ENCODE results near the gene ANKRD55. TPM values are rescaled to one million over a fixed set of nuclear protein-coding genes. Genes with fewer than 3 reads are reported as not detected.

Gene ANKRD55
- total RNA-seq, 1 donor from 2014 or later = not detected

DNA sequence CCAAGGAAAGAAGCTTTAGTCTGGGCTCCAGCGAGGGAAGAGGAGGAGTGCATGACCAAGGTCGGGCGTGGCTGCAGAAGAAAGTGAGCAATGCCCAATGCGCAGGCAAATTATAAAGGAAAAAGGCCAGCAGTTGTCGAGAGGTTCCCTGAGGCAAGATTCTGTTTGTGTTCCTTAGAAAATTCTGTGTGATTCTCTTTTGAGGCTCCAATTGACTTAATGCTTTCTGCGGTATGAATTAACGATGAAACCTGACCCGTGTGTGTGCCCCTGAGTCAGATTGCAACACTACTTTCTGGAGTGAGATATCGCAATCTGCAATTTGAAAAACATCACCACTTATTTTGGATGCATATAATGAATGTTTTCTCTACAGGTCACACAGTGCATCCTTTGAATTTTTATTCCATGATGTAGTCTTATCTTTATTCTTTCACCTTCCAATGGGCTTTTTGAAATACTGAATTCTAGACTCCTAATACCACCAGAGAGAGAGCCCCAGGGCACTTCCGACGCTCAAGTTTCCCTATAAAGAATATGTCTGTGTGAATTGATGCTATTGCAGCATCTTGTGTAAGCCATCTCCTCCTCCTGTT lies 120.5 kb downstream of the ANKRD55 start:
- TF ChIP-seq, protein P1, sequence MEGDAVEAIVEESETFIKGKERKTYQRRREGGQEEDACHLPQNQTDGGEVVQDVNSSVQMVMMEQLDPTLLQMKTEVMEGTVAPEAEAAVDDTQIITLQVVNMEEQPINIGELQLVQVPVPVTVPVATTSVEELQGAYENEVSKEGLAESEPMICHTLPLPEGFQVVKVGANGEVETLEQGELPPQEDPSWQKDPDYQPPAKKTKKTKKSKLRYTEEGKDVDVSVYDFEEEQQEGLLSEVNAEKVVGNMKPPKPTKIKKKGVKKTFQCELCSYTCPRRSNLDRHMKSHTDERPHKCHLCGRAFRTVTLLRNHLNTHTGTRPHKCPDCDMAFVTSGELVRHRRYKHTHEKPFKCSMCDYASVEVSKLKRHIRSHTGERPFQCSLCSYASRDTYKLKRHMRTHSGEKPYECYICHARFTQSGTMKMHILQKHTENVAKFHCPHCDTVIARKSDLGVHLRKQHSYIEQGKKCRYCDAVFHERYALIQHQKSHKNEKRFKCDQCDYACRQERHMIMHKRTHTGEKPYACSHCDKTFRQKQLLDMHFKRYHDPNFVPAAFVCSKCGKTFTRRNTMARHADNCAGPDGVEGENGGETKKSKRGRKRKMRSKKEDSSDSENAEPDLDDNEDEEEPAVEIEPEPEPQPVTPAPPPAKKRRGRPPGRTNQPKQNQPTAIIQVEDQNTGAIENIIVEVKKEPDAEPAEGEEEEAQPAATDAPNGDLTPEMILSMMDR (conservative IDR thresholded peaks at IDR 0.05) = no peak
- Mint-ChIP-seq H3K27me3 (no peaks in the 10 kb centered on the region), H3K36me3 (no peaks in the 10 kb centered on the region), H3K4me3 (no peak overlapping the region), H3K9me3 (peaks cover 7% of the 10 kb centered on the region), H3K27ac (peak overlapping the region; percentile 55), H3K4me1 (ENCODE audit: unreplicated experiment) (peaks cover 16% of the 10 kb centered on the region)
- DNase-seq (ENCODE audit: extremely low spot score, unreplicated experiment) = no peak

DNA sequence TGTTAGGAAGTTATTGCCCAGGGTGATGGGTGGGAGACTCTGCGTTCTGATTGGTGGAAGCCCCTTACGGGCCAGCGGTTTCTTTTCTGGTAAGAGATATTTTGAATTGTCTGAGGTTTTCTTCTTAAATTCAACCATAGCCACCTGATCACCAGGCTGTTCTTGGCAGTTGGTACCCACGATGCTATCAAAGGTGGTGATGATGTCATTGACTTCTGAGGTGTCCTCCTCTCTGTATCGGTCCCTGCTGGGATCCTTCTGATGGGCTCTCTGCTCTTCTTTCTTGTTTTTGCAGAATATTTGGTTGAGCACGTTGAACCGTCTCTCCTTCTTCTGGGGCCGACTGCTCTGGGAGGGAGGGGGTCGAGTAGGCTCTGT lies 121.7 kb downstream of the ANKRD55 start:
- Mint-ChIP-seq H3K27ac (no peak overlapping the region), H3K27me3 (no peaks in the 10 kb centered on the region), H3K9me3 (peaks cover 7% of the 10 kb centered on the region), H3K36me3 (no peaks in the 10 kb centered on the region), H3K4me3 (no peak overlapping the region), H3K4me1 (ENCODE audit: unreplicated experiment) (peaks cover 10% of the 10 kb centered on the region)
- no peak for DNase-seq (ENCODE audit: extremely low spot score, unreplicated experiment)
- TF ChIP-seq, protein P1 (conservative IDR thresholded peaks at IDR 0.05) = no peak

DNA sequence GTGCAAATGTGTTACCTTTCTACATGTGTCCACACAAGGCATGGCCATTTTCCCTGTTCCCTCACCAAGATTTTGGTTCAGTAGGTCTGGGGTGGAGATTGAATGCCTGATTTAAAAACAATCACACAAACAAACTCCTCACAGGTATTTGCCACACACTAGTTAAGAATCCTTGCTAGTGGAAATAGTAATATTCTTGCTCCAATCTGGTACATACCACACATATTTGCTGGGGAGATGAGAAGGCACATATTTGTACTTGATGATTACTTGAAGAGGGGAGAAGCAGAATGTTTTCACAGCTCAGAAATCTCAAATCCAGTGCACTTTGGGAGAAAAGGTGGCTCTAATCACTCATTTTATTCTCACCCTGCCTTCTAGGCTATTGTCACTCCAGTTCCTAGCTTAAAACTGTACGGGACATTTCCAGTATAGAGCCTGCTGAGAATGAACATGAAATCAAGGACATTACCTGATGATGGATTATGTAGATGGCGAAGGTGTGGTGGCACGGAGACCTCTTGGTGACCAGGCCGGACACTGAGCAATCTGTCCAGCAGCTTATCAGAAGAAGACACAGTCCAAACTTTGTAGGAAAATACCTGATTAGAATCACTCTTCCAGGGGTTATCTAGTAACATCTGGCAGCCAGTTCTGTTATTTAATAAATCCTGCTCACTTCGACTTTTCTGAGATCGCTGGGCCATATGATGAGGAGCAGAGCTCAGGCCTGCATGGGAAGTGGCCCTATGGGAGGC lies 122.3 kb downstream of the ANKRD55 start:
- H3K9me3 Mint-ChIP-seq = peaks cover 7% of the 10 kb centered on the region
- no peaks in the 10 kb centered on the region for H3K36me3 Mint-ChIP-seq
- H3K4me3 Mint-ChIP-seq = no peak overlapping the region
- DNase-seq (ENCODE audit: extremely low spot score, unreplicated experiment) = no peak
- H3K27me3 Mint-ChIP-seq = no peaks in the 10 kb centered on the region
- TF ChIP-seq, protein P1 (conservative IDR thresholded peaks at IDR 0.05) = no peak
- H3K27ac Mint-ChIP-seq = no peak overlapping the region
- peaks cover 13% of the 10 kb centered on the region for H3K4me1 Mint-ChIP-seq (ENCODE audit: unreplicated experiment)

DNA sequence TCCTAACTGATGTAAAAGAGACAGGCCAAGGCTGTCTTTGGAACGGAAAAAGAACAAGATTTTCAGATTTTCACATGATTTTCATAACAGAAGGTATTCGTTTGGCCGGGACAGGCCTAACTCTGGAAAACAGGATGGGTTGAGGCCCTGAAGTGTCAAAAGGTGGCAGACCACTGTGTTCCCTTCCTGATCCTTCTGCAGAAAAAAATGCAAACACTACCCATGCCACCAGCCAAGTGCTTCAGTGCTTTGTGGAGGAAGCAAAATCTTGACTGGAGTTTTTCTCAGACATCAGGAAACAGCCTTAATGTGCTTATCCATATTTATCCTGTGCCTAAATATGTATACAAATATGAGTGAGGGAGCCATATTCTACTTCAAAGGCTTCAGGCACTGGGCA lies 124.9 kb downstream of the ANKRD55 start:
- no peak overlapping the region for H3K4me3 Mint-ChIP-seq
- H3K27me3 Mint-ChIP-seq = no peaks in the 10 kb centered on the region
- peaks cover 7% of the 10 kb centered on the region for H3K9me3 Mint-ChIP-seq
- no peak for DNase-seq (ENCODE audit: extremely low spot score, unreplicated experiment)
- H3K36me3 Mint-ChIP-seq = no peaks in the 10 kb centered on the region
- H3K4me1 Mint-ChIP-seq (ENCODE audit: unreplicated experiment) = peaks cover 14% of the 10 kb centered on the region
- TF ChIP-seq, protein P1 (conservative IDR thresholded peaks at IDR 0.05) = no peak
- H3K27ac Mint-ChIP-seq = no peak overlapping the region

DNA sequence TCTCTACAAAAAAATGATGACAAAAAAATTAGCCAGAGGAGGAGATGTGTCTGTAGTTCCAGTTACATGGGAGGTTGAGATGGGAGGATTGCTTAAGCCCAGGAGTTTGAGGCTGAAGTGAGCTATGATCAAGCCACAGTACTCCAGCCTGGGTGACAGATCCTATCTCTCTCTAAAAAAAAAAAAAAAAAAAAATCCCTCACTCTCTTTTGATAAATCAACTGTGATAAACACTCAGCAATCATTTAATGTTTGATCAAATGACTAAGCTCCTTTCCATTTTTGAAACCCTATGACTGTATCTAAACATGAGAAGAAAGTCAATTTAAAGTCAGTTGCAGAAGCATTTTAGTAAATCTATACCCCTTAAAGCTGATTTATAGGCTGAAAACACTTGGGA lies 126.3 kb downstream of the ANKRD55 start:
- Mint-ChIP-seq H3K4me3 (no peak overlapping the region), H3K4me1 (ENCODE audit: unreplicated experiment) (peaks cover 4% of the 10 kb centered on the region), H3K27ac (no peak overlapping the region), H3K9me3 (no peaks in the 10 kb centered on the region), H3K27me3 (no peaks in the 10 kb centered on the region), H3K36me3 (no peaks in the 10 kb centered on the region)
- DNase-seq (ENCODE audit: extremely low spot score, unreplicated experiment) = no peak
- TF ChIP-seq, protein P1 (conservative IDR thresholded peaks at IDR 0.05) = no peak

All from type B pancreatic cell (in vitro differentiated cells).